Measurements from ENCODE around the gene ERCC3.
"Not testable (repeated sequence)": the region's sequence is repeated elsewhere in the genome, so short reads cannot be mapped to it uniquely, and the experiment has no call there.

ERCC3 gene

GRCh38 chr2:127226132-127226519, 67.8 kb downstream of the ERCC3 start:
- no peak for DNase-seq (ENCODE audit: low spot score)

- DNase-seq (ENCODE audit: low spot score), result no peak
Measured at GRCh38 chr2:127225186-127225960, 68.6 kb downstream of the ERCC3 start.

- not testable (repeated sequence) for DNase-seq (ENCODE audit: low spot score)
Measured at GRCh38 chr2:127224135-127224534, 69.8 kb downstream of the ERCC3 start.

- DNase-seq (ENCODE audit: low spot score), result no peak
Measured at GRCh38 chr2:127220768-127221527, 73.0 kb downstream of the ERCC3 start.

- peak; percentile 54 for DNase-seq (ENCODE audit: low spot score)
Measured at GRCh38 chr2:127220102-127220767, 73.7 kb downstream of the ERCC3 start, which contains the start of gene CYP27C1. Gene CYP27C1, minus strand, starts transcription at chr2:127220299. Its CDS starts 29 bp downstream, at chr2:127220270.

- DNase-seq (ENCODE audit: low spot score), result peak; percentile 60
Measured at GRCh38 chr2:127219171-127220070, 74.5 kb downstream of the ERCC3 start.

- DNase-seq (ENCODE audit: low spot score), result no peak
Measured at GRCh38 chr2:127218812-127219170, 75.2 kb downstream of the ERCC3 start.

GRCh38 chr2:127217470-127218325, 76.2 kb downstream of the ERCC3 start:
- no peak for DNase-seq (ENCODE audit: low spot score)

GRCh38 chr2:127216593-127216992, 77.4 kb downstream of the ERCC3 start:
- DNase-seq (ENCODE audit: low spot score), result no peak

GRCh38 chr2:127216095-127216494, 77.8 kb downstream of the ERCC3 start:
- DNase-seq (ENCODE audit: low spot score), result no peak

- DNase-seq (ENCODE audit: low spot score), result not testable (repeated sequence)
Measured at GRCh38 chr2:127214201-127214600, 79.7 kb downstream of the ERCC3 start.

- no peak for DNase-seq (ENCODE audit: low spot score)
Measured at GRCh38 chr2:127208313-127208712, 85.6 kb downstream of the ERCC3 start.
